SK-N-MC (cell line): ENCODE data around the gene DNASE2B.

Experiments used
- EZH2 ChIP-seq: fragments of 200-600 bp; sonication (generic); IDR thresholded peaks from one replicate; pipeline ENCODE4 v1.6.1; 2017; ENCODE audit warnings: antibody characterized with exemption
- FOXP2 ChIP-seq: optimal IDR thresholded peaks from 2 replicates; pipeline ENCODE3; 2011; ENCODE audit warnings: mild to moderate bottlenecking, moderate library complexity; ENCODE audit not compliant: insufficient read depth; ENCODE audit errors: extremely low read length, control extremely low read depth
- POLR2AphosphoS5 ChIP-seq: IDR thresholded peaks from 2 replicates; pipeline ENCODE4 v1.6.1; 2012; ENCODE audit warnings: mild to moderate bottlenecking, low read depth, low read length, borderline replicate concordance

GRCh38 chr1:84365225-84366221 lies 32.8 kb upstream of the DNASE2B start:
- TF ChIP-seq EZH2 (no peak), FOXP2 (no peak), POLR2AphosphoS5 (no peak)
